CD14-positive monocyte (primary cell): ENCODE data around the gene CNPY3. TPM values are rescaled to one million over a fixed set of nuclear protein-coding genes. Genes with fewer than 3 reads are reported as not detected.

ENCODE experiments used
- DNase-seq, 3 donors: peaks; one replicate each; pipeline ENCODE4 v3.0.0-alpha.2; 2011 to 2022
- H2AFZ ChIP-seq: 2 replicates; pipeline ENCODE4 v1.6.0; 2012; ENCODE audit warnings: mild to moderate bottlenecking, low read depth, low read length, inconsistent platforms; ENCODE audit not compliant: insufficient read depth, poor library complexity, severe bottlenecking
- H3K27ac ChIP-seq, 2 donors: 1 replicate in 1 of 2; 2 replicates in 1 of 2; pipeline ENCODE4 v1.5.1; 2012 to 2013; ENCODE audit warnings: low read length in 2 of 2, control low read depth in 1 of 2, inconsistent platforms in 1 of 2, low read depth in 1 of 2, mild to moderate bottlenecking in 1 of 2
- H3K27me3 ChIP-seq, 2 donors: one replicate each; pipeline versions ENCODE4 v1.6.0 to v1.6.1; 2011 to 2013; ENCODE audit warnings: low read length in 2 of 2; ENCODE audit not compliant: control insufficient read depth in 2 of 2, insufficient read depth in 2 of 2
- H3K36me3 ChIP-seq, 2 donors: replicated peaks in 1 of 2; 1 replicate in 1 of 2; 2 replicates in 1 of 2; pipeline versions ENCODE4 v1.5.1 to v1.6.1; 2012 to 2013; ENCODE audit warnings: low read length in 2 of 2, control low read depth in 1 of 2, inconsistent platforms in 1 of 2, mild to moderate bottlenecking in 1 of 2; ENCODE audit not compliant: insufficient read depth in 2 of 2, control insufficient read depth in 1 of 2
- H3K4me1 ChIP-seq, 2 donors: 1 replicate in 1 of 2; 2 replicates in 1 of 2; pipeline versions ENCODE4 v1.5.1 to v1.6.1; 2012 to 2013; ENCODE audit warnings: low read length in 2 of 2, control low read depth in 1 of 2, inconsistent platforms in 1 of 2, mild to moderate bottlenecking in 1 of 2, moderate library complexity in 1 of 2; ENCODE audit not compliant: insufficient read depth in 2 of 2, control insufficient read depth in 1 of 2
- H3K4me2 ChIP-seq: replicated peaks from 2 replicates; pipeline ENCODE3; 2012; ENCODE audit warnings: low read length, moderate library complexity, mild to moderate bottlenecking; ENCODE audit not compliant: poor library complexity, severe bottlenecking; ENCODE audit errors: extremely low read depth
- H3K4me3 ChIP-seq, 3 experiments: fragments of 200-600 bp in 1 of 3; sonication (generic) in 1 of 3; replicated peaks in 1 of 3; 1 replicate in 2 of 3; 2 replicates in 1 of 3; pipeline ENCODE4 v1.5.1; 2011 to 2013; ENCODE audit warnings: low read length in 3 of 3, mild to moderate bottlenecking in 3 of 3, control low read depth in 2 of 3, low read depth in 2 of 3, inconsistent platforms in 1 of 3, moderate library complexity in 1 of 3
- H3K79me2 ChIP-seq: 2 replicates; pipeline ENCODE4 v1.6.0; 2012; ENCODE audit warnings: mild to moderate bottlenecking, control low read depth, inconsistent platforms, low read length, moderate library complexity; ENCODE audit not compliant: insufficient read depth
- H3K9ac ChIP-seq: 2 replicates; pipeline ENCODE4 v1.6.0; 2017; ENCODE audit warnings: low read length, mild to moderate bottlenecking; ENCODE audit not compliant: insufficient read depth, poor library complexity, severe bottlenecking
- H3K9me3 ChIP-seq, 2 donors: replicated peaks in 1 of 2; 1 replicate in 1 of 2; 2 replicates in 1 of 2; pipeline versions ENCODE4 v1.5.1 to v1.6.1; 2012 to 2013; ENCODE audit warnings: low read length in 2 of 2, control low read depth in 1 of 2; ENCODE audit not compliant: control insufficient read depth in 1 of 2, insufficient read depth in 1 of 2
- H4K20me1 ChIP-seq: 2 replicates; pipeline ENCODE4 v1.6.0; 2012; ENCODE audit warnings: mild to moderate bottlenecking, low read length, control low read depth, moderate library complexity; ENCODE audit not compliant: insufficient read depth
- H3K27ac Mint-ChIP-seq, 7 donors: one replicate each; pipeline ENCODE4 v1.8.0; 2020; ENCODE audit warnings: mild to moderate bottlenecking in 7 of 7, mixed read lengths in 7 of 7, moderate library complexity in 6 of 7, inconsistent platforms in 2 of 7
- H3K27me3 Mint-ChIP-seq, 3 donors: one replicate each; pipeline ENCODE4 v1.8.0; 2021 to 2022; ENCODE audit warnings: low read depth in 3 of 3, mild to moderate bottlenecking in 3 of 3, mixed read lengths in 3 of 3, moderate library complexity in 3 of 3, inconsistent platforms in 1 of 3
- H3K36me3 Mint-ChIP-seq, 2 donors: one replicate each; pipeline ENCODE4 v1.8.0; 2020; ENCODE audit warnings: mixed read lengths in 2 of 2, inconsistent platforms in 1 of 2, mild to moderate bottlenecking in 1 of 2
- H3K4me1 Mint-ChIP-seq: one replicate; pipeline ENCODE4 v1.8.0; 2020; ENCODE audit warnings: mild to moderate bottlenecking, mixed read lengths
- H3K4me3 Mint-ChIP-seq, 2 donors: one replicate each; pipeline ENCODE4 v1.8.0; 2020; ENCODE audit warnings: mild to moderate bottlenecking in 2 of 2, mixed read lengths in 2 of 2, moderate library complexity in 1 of 2
- H3K9me3 Mint-ChIP-seq, 7 donors: one replicate each; pipeline ENCODE4 v1.8.0; 2020 to 2022; ENCODE audit warnings: mixed read lengths in 7 of 7, mild to moderate bottlenecking in 6 of 7, moderate library complexity in 6 of 7, inconsistent platforms in 2 of 7
- CTCF ChIP-seq: fragments of 200-600 bp; IDR thresholded peaks from one replicate; pipeline ENCODE4 v1.8.0; 2022; ENCODE audit warnings: antibody characterized with exemption, mild to moderate bottlenecking
- WGBS: methylation state at CpG from one replicate; pipeline ENCODE4 v1.1.5; 2013; ENCODE audit warnings: missing lambda C conversion rate; ENCODE audit not compliant: insufficient coverage; 5-methylcytosine and 5-hydroxymethylcytosine counted together
- intact Hi-C, 2 donors: fragments of 100-400 bp; cut with micrococcal nuclease; formaldehyde crosslinking; loops; one replicate each; pipeline versions ENCODE4 v1.15.0 to v1.15.1; 2023
- polyA plus RNA-seq, 3 donors: library from polyadenylated mRNA; depleted of rRNA in 1 of 3; unstranded in 2 of 3; stranded (reverse) in 1 of 3; fragments of 300-500 nt in 2 of 3; fragments of >200 nt in 1 of 3; fragmentation: Illumina TruSeq in 2 of 3; gene quantifications; 1 replicate in 2 of 3; 2 replicates in 1 of 3; pipeline ENCODE4 v1.2.3, GENCODE V29; 2012 to 2021

The CNPY3 gene
- polyA plus RNA-seq, 3 donors = 237 to 295 (median 262) TPM

DNA sequence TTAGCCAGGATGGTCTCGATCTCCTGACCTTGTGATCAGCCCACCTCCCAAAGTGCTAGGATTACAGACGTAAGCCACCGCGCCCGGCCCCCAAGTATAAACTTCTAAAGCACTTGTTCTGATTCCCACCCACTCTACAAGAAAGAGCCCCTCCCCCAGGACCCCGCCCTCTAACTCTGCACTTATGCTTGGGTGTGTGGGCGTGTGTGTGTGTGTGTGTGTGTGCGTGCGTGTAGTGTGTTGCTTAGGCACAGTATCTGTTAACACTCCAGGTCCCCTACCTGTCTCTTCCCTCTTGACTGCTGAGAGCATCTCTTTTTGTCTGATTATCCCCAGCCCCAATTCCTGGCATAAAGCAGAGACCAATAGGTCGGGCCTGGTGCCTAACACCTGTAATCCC is 19.4 kb upstream of the CNPY3 start:
- intact Hi-C loops = loop anchor here in 1 of 2 donors (10.0 kb wide), 1 partner anchor 105 kb away; the partner anchor contains the start of genes KLHDC3 and MEA1
- H4K20me1 ChIP-seq = no peaks in the 10 kb centered on the region

More for the DNA sequence above, 19.4 kb upstream of the CNPY3 start:
- Histone ChIP-seq H3K4me2 (no peak overlapping the region), H3K4me1 (peaks cover 7% of the 10 kb centered on the region in 2 donors), H3K27ac (no peak overlapping the region), H3K9me3 (no peaks in the 10 kb centered on the region), H3K27me3 (peaks cover 0 to 2% of the 10 kb centered on the region in 2 donors), H3K79me2 (no peaks in the 10 kb centered on the region), H2AFZ (no peak overlapping the region), H3K4me3 (no peak overlapping the region), H3K36me3 (no peaks in the 10 kb centered on the region), H3K9ac (no peak overlapping the region)
- Mint-ChIP-seq H3K27me3 (peaks cover 5 to 23% (median 16%) of the 10 kb centered on the region in 3 donors), H3K27ac (no peak overlapping the region), H3K4me1 (peaks cover 4% of the 10 kb centered on the region), H3K9me3 (peaks cover 0 to 4% (median 0%) of the 10 kb centered on the region in 7 donors), H3K36me3 (no peaks in the 10 kb centered on the region), H3K4me3 (no peak overlapping the region)
- WGBS = 100% methylated on average over 5 of the region's 10 CpGs
- no peak for TF ChIP-seq CTCF
- DNase-seq = no peak
